Adrenal gland (tissue), 12 donors: ENCODE results near the gene CBLN3. TPM values are rescaled to one million over a fixed set of nuclear protein-coding genes. Genes with fewer than 3 reads are reported as not detected.

ENCODE experiments used
- DNase-seq, 7 donors: peaks; one replicate each; pipeline ENCODE4 v3.0.0-alpha.2; 2019 to 2020
- H3K27ac ChIP-seq, 5 donors: fragments of 200-600 bp; sonication (generic) in 4 of 5; 1 replicate in 3 of 5; 2 replicates in 2 of 5; pipeline versions ENCODE4 v1.5.1 to v1.8.0; 2016 to 2020; ENCODE audit warnings: mild to moderate bottlenecking in 1 of 5
- H3K27me3 ChIP-seq: fragments of 200-600 bp; 2 replicates; pipeline ENCODE4 v1.8.0; 2021
- H3K36me3 ChIP-seq, 2 donors: fragments of 200-600 bp; replicated peaks in 1 of 2; 1 replicate in 1 of 2; 2 replicates in 1 of 2; pipeline versions ENCODE4 v1.5.1 to v1.8.0; 2018 to 2022
- H3K4me1 ChIP-seq, 2 donors: fragments of 200-600 bp; replicated peaks in 1 of 2; 1 replicate in 1 of 2; 2 replicates in 1 of 2; pipeline versions ENCODE4 v1.5.1 to v1.8.0; 2018 to 2021
- H3K4me3 ChIP-seq, 4 donors: fragments of 200-600 bp; sonication (generic) in 3 of 4; one replicate each; pipeline ENCODE4 v1.5.1; 2016 to 2018
- H3K9me3 ChIP-seq, 3 donors: fragments of 200-600 bp; sonication (generic) in 1 of 3; replicated peaks in 1 of 3; 1 replicate in 2 of 3; 2 replicates in 1 of 3; pipeline versions ENCODE4 v1.5.1 to v1.8.0; 2016 to 2021
- CTCF ChIP-seq, 6 experiments: fragments of 450-650 bp in 4 of 6; fragments of 200-600 bp in 2 of 6; sonication (generic) in 1 of 6; IDR thresholded peaks; 1 replicate in 5 of 6; 2 replicates in 1 of 6; pipeline versions ENCODE4 v1.5.1 to v1.8.0; 2016 to 2021; ENCODE audit warnings: antibody characterized with exemption in 6 of 6, mild to moderate bottlenecking in 2 of 6, moderate library complexity in 1 of 6
- POLR2A ChIP-seq, 2 donors: fragments of 450-650 bp; IDR thresholded peaks; one replicate each; pipeline ENCODE4 v1.6.1; 2017; ENCODE audit warnings: antibody characterized with exemption in 2 of 2, mild to moderate bottlenecking in 2 of 2, moderate library complexity in 1 of 2
- WGBS, 4 donors: extraction: QIAGEN DNeasy Blood & Tissue Kit in 2 of 4; methylation state at CpG; one replicate each; pipeline versions ENCODE4 v1.1.5 to v1.1.7; 2013 to 2017; 5-methylcytosine and 5-hydroxymethylcytosine counted together
- intact Hi-C, 2 donors: fragments of 100-400 bp; cut with DNase I; formaldehyde crosslinking; loops; one replicate each; pipeline versions ENCODE4 v1.14.1 to v1.15.0; 2022 to 2023
- polyA plus RNA-seq, 3 donors: library from polyadenylated mRNA; stranded (reverse); fragments of 200-250 nt in 2 of 3; fragments of 350-450 nt in 1 of 3; fragmentation: Illumina TruSeq in 1 of 3; extraction: RNeasy Lipid Tissue Mini Kit (QIAGEN cat#74804) in 1 of 3; gene quantifications; one replicate each; pipeline ENCODE4 v1.2.3, GENCODE V29; 2013 to 2014
- total RNA-seq, 9 donors: library from RNA; depleted of rRNA in 4 of 9; stranded (reverse); fragments of >200 nt in 4 of 9; fragments of 120-200 nt in 1 of 9; fragmentation: NEBNext Ultra II Directional in 1 of 9; extraction: Animal tissue kit (Norgen Biotek cat#: 25700) in 1 of 9; gene quantifications; one replicate each; pipeline versions ENCODE4 v1.1.0 to v1.2.4, GENCODE V29; 2013 to 2023
- donor health status: healthy with polysubstance abuse.
- donor health status: Bipolar disorder and iron deficiency.
- donor health status: DM: yes; HTN: yes; CAD: no.
- donor health status: DM: no; HTN: no; CAD: no.
- donor health status: DM: no; HTN: no; CAD: no.
- donor health status: DM: yes; HTN: yes; CAD: no.

Gene CBLN3
- total and polyA plus RNA-seq, 12 donors: 3.9 to 43.6 (median 11.9) TPM

- TF ChIP-seq CTCF (IDR thresholded peaks at IDR 0.05) (no peak), POLR2A (IDR thresholded peaks at IDR 0.05) (no peak)
- peaks cover 0 to 21% of the 10 kb centered on the region in 2 donors for H3K36me3 ChIP-seq
- DNase-seq: no peak
- peak overlapping the region in 4 of 5 donors; percentile 96 to 100 (median 100) for H3K27ac ChIP-seq
- peaks cover 14 to 44% of the 10 kb centered on the region in 2 donors for H3K4me1 ChIP-seq
- H3K9me3 ChIP-seq: no peaks in the 10 kb centered on the region
- H3K27me3 ChIP-seq: no peaks in the 10 kb centered on the region
- intact Hi-C loops: loop anchor here in 1 of 2 donors (5.0 kb wide), 1 partner anchor 206 kb away; no protein-coding TSS in a partner anchor
- H3K4me3 ChIP-seq: peak overlapping the region in 2 of 4 donors; percentile 35 to 72
- WGBS, 4 donors: 3 to 8% (median 6%) methylated on average over 6 to 7 of the region's 7 CpGs
Measured at GRCh38 chr14:24443053-24443665, 13.7 kb upstream of the CBLN3 start.

GRCh38 chr14:24442240-24443052, 13.0 kb upstream of the CBLN3 start, which contains the start of gene SDR39U1:
Gene SDR39U1 (minus strand): TSS chr14:24442776. CDS start chr14:24442769, 7 bp downstream.
- peak; percentile 96 to 99 (median 98) for DNase-seq
- H3K4me3 ChIP-seq: peak within 1 kb of the TSS in 3 of 4 donors; percentile 14 to 72 (median 49)
- H3K36me3 ChIP-seq: peaks cover 0 to 28% of the 10 kb centered on the region in 2 donors
- no peaks in the 10 kb centered on the region for H3K27me3 ChIP-seq
- TF ChIP-seq CTCF (IDR thresholded peaks at IDR 0.05): peak in 1 of 6 experiments; percentile 2
- TF ChIP-seq POLR2A (IDR thresholded peaks at IDR 0.05): peak; percentile 91 to 97
- peak within 1 kb of the TSS; percentile 96 to 100 (median 99) for H3K27ac ChIP-seq
- H3K9me3 ChIP-seq: no peaks in the 10 kb centered on the region
- intact Hi-C loops: loop anchor here in 1 of 2 donors (5.0 kb wide), 1 partner anchor 205 kb away; no protein-coding TSS in a partner anchor
- 0 to 1% (median 0%) methylated on average over 31 to 52 of the region's 52 CpGs for WGBS, 4 donors
- peaks cover 14 to 48% of the 10 kb centered on the region in 2 donors for H3K4me1 ChIP-seq

DNA sequence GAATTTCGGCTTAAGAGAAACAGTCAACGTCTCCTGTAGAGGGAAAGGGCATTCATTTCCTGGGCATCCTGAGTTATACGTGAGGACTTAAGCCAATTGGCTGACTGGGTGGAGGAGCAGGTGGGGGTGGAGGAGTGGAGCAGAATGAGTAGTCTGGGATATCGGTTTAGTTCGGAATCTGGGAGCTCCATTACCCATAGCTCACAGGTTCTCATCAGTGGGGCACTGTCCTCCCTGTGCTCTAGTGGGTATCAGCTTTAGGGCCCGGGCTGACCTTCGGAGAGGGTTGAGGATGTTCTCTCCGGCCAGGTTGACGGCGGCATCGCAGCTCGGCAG, 12.4 kb upstream of the CBLN3 start:
- Histone ChIP-seq H3K27me3 (no peaks in the 10 kb centered on the region), H3K9me3 (no peaks in the 10 kb centered on the region), H3K36me3 (peaks cover 0 to 34% of the 10 kb centered on the region in 2 donors), H3K27ac (peak overlapping the region; percentile 96 to 100 (median 99)), H3K4me3 (peak overlapping the region in 3 of 4 donors; percentile 14 to 72 (median 49)), H3K4me1 (peaks cover 14 to 54% of the 10 kb centered on the region in 2 donors)
- TF ChIP-seq CTCF (IDR thresholded peaks at IDR 0.05) (peak in 1 of 6 experiments; percentile 16), POLR2A (IDR thresholded peaks at IDR 0.05) (no peak)
- no peak for DNase-seq
- intact Hi-C loops: loop anchor here in 1 of 2 donors (5.0 kb wide), 1 partner anchor 205 kb away; no protein-coding TSS in a partner anchor
- 0 to 3% (median 2%) methylated on average over 5 to 12 of the region's 12 CpGs for WGBS, 4 donors

- Histone ChIP-seq H3K9me3 (no peaks in the 10 kb centered on the region), H3K27ac (peak overlapping the region; percentile 96 to 100 (median 99)), H3K36me3 (peaks cover 0 to 36% of the 10 kb centered on the region in 2 donors), H3K4me3 (peak overlapping the region in 3 of 4 donors; percentile 14 to 72 (median 49)), H3K4me1 (peaks cover 14 to 58% of the 10 kb centered on the region in 2 donors), H3K27me3 (no peaks in the 10 kb centered on the region)
- no peak for DNase-seq
- intact Hi-C loops: loop anchor here in 1 of 2 donors (5.0 kb wide), 1 partner anchor 204 kb away; no protein-coding TSS in a partner anchor
- WGBS, 4 donors: 46 to 62% (median 48%) methylated on average over 5 of the region's 5 CpGs
- TF ChIP-seq CTCF (IDR thresholded peaks at IDR 0.05) (no peak), POLR2A (IDR thresholded peaks at IDR 0.05) (no peak)
Measured at GRCh38 chr14:24441485-24441884, 12.0 kb upstream of the CBLN3 start.
